22Rv1 (cell line): Measurements from ENCODE around the gene EVL.

Experiments used
- H3K27ac ChIP-seq: fragments of 450-650 bp; 2 replicates; pipeline ENCODE4 v1.5.1; 2017
- CTCF ChIP-seq: fragments of 450-650 bp; IDR thresholded peaks from 2 replicates; pipeline ENCODE4 v1.5.1; 2017; ENCODE audit warnings: mild to moderate bottlenecking
- ZFX ChIP-seq: fragments of 450-650 bp; IDR thresholded peaks from 2 replicates; pipeline ENCODE4 v1.6.1; 2017; ENCODE audit warnings: antibody characterized with exemption, borderline replicate concordance

EVL gene

GRCh38 chr14:100138082-100138787, 73.0 kb downstream of the EVL start:
- TF ChIP-seq ZFX (no peak), CTCF (no peak)
- H3K27ac ChIP-seq: no peak overlapping the region

- TF ChIP-seq CTCF (no peak), ZFX (no peak)
- H3K27ac ChIP-seq: no peak overlapping the region
Observed at GRCh38 chr14:100138955-100139354, 73.7 kb downstream of the EVL start.

- TF ChIP-seq CTCF (no peak), ZFX (no peak)
- no peak overlapping the region for H3K27ac ChIP-seq
Observed at GRCh38 chr14:100140452-100141078, 75.3 kb downstream of the EVL start.

- no peak overlapping the region for H3K27ac ChIP-seq
- TF ChIP-seq CTCF (no peak), ZFX (no peak)
Observed at GRCh38 chr14:100141098-100141497, 75.9 kb downstream of the EVL start.

GRCh38 chr14:100142073-100143040, 77.1 kb downstream of the EVL start:
- no peak overlapping the region for H3K27ac ChIP-seq
- TF ChIP-seq ZFX: no peak
- no peak for TF ChIP-seq CTCF

- H3K27ac ChIP-seq: no peak overlapping the region
- no peak for TF ChIP-seq ZFX
- TF ChIP-seq CTCF: no peak
Observed at GRCh38 chr14:100143523-100143922, 78.3 kb downstream of the EVL start.
